HFFc6 (cell line): Measurements from ENCODE around the gene CD1E. TPM values are rescaled to one million over a fixed set of nuclear protein-coding genes. Genes with fewer than 3 reads are reported as not detected.
"Not testable (repeated sequence)": the region's sequence is repeated elsewhere in the genome, so short reads cannot be mapped to it uniquely, and the experiment has no call there.

ENCODE experiments used
- DNase-seq: peaks from one replicate; pipeline ENCODE4 v3.0.0-alpha.2; 2018
- H3K27ac Mint-ChIP-seq: 2 replicates; pipeline ENCODE4 v1.8.0; 2020; ENCODE audit warnings: mild to moderate bottlenecking, mixed read lengths
- H3K27me3 Mint-ChIP-seq: 2 replicates; pipeline ENCODE4 v1.8.0; 2021; ENCODE audit warnings: mild to moderate bottlenecking, moderate library complexity, mixed read lengths; ENCODE audit not compliant: insufficient read depth
- H3K36me3 Mint-ChIP-seq: 2 replicates; pipeline ENCODE4 v1.8.0; 2021; ENCODE audit warnings: low read depth, mixed read lengths
- H3K4me1 Mint-ChIP-seq: 2 replicates; pipeline ENCODE4 v1.8.0; 2020; ENCODE audit warnings: low read depth, mixed read lengths
- H3K4me3 Mint-ChIP-seq: 2 replicates; pipeline ENCODE4 v1.8.0; 2020; ENCODE audit warnings: mild to moderate bottlenecking, moderate library complexity, mixed read lengths
- H3K9me3 Mint-ChIP-seq: 2 replicates; pipeline ENCODE4 v1.8.0; 2020; ENCODE audit warnings: mild to moderate bottlenecking, mixed read lengths
- CTCF ChIP-seq: fragments of 200-600 bp; sonication (generic); IDR thresholded peaks from 2 replicates; pipeline ENCODE4 v1.5.0; 2021; ENCODE audit warnings: antibody characterized with exemption, mild to moderate bottlenecking
- total RNA-seq, 6 experiments: library from RNA; stranded (reverse); fragmentation: NEBNext Ultra II Directional; extraction: Animal tissue kit (Norgen Biotek cat#: 25700); gene quantifications; 2 replicates in 1 of 6; 3 replicates in 5 of 6; pipeline ENCODE4 v1.2.3, GENCODE V29; 2021

The CD1E gene
- total RNA-seq, 6 experiments from 2014 or later = not detected

- H3K9me3 Mint-ChIP-seq = peaks cover 29% of the 10 kb centered on the region
- H3K4me1 Mint-ChIP-seq = no peaks in the 10 kb centered on the region
- no peak overlapping the region for H3K27ac Mint-ChIP-seq
- no peak overlapping the region for H3K4me3 Mint-ChIP-seq
- H3K36me3 Mint-ChIP-seq = no peaks in the 10 kb centered on the region
- H3K27me3 Mint-ChIP-seq = no peaks in the 10 kb centered on the region
- TF ChIP-seq CTCF = no peak
- DNase-seq = no peak
These were observed 13.1 kb downstream of the CD1E start for GRCh38 chr1:158366783-158367182.

DNA sequence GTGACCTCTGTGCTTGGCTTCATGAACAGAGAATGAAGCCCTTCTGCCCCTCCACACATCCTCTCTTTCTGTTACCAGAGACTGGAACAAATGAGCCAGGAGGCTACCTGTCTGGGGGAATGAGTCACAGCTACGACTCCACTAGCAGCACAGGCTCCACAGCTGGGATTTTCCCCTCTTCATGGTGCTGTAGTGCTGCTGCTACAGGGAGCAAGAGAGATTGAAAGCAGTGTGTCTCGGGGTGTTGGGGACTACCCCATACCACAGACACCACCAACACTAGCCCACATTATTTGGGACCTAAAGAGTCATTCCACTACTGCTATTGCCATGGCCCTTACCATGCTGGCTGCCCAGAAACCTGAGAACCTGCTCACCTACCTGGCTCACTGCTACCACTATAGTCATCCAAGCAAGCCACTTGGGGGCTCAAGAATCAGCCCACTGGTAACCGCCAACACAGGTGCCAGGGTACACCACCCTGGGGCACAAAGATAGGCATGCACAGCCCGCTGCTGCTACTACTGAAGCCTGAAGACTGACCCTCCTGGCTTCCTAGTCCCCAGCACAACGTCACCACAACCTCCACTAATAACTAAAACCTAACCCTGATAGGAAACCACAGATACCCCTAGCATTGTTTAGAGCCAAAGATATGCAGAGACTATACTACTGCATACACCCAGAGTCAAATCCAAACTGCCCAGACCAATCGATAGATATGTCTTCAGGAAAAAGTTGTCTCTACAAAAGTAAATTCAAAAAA is 17.7 kb downstream of the CD1E start:
- H3K4me1 Mint-ChIP-seq = no peaks in the 10 kb centered on the region

DNA sequence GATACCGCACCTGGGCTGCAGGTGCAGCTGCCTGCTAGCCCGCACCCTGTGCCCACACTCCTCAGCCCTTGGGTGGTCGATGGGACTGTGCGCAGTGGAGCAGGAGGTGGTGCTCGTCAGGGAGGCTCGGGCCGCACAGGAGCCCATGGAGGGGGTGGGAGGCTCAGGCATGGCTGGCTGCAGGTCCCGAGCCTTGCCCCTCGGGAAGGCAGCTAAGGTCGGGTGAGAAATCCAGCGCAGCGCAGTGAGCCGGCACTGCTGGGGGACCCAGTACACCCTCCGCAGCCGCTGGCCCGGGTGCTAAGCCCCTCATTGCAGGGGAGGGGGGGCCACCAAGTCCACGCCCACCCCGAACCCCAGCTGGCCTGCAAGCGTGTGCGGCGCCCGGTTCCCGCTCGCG is 20.4 kb downstream of the CD1E start:
- H3K27ac Mint-ChIP-seq, H3K4me1 Mint-ChIP-seq, DNase-seq, H3K36me3 Mint-ChIP-seq, H3K27me3 Mint-ChIP-seq, H3K4me3 Mint-ChIP-seq: not testable (repeated sequence)
- peaks cover 28% of the 10 kb centered on the region for H3K9me3 Mint-ChIP-seq

More for the DNA sequence above, 17.7 kb downstream of the CD1E start:
- no peaks in the 10 kb centered on the region; the same call in 1 of the 2 replicates for H3K27me3 Mint-ChIP-seq
- TF ChIP-seq CTCF = no peak
- H3K27ac Mint-ChIP-seq = no peak overlapping the region
- no peaks in the 10 kb centered on the region for H3K36me3 Mint-ChIP-seq
- no peak overlapping the region for H3K4me3 Mint-ChIP-seq
- H3K9me3 Mint-ChIP-seq = peaks cover 44% of the 10 kb centered on the region
- no peak for DNase-seq

- Mint-ChIP-seq H3K27me3 (no peaks in the 10 kb centered on the region; the same call in 1 of the 2 replicates), H3K27ac (no peak overlapping the region), H3K4me3 (no peak overlapping the region), H3K36me3 (no peaks in the 10 kb centered on the region), H3K9me3 (peaks cover 28% of the 10 kb centered on the region), H3K4me1 (no peaks in the 10 kb centered on the region)
- no peak for TF ChIP-seq CTCF
- DNase-seq = no peak
These were observed 21.2 kb downstream of the CD1E start for GRCh38 chr1:158374860-158375259.

DNA sequence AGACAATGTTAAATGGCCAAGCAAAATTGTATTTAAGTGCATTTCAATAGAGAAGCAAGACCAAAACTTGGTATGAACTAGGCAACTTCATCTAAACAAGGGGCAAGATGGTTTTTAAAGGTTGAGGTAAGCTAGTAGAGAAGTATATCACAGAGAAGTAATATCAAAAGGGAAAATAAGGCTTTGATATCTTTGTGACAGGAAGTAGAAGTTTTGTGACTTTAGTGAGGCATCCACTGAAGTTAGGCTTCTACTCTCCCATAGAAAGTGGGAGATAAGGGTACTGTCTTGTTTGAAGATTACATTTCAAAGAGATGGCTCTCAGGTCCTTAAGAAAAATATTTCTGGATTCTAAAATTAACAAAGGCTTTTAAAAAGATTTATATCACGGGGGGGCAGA is 36.6 kb downstream of the CD1E start:
- Mint-ChIP-seq H3K27me3 (no peaks in the 10 kb centered on the region), H3K36me3 (peaks cover 3% of the 10 kb centered on the region; the same call in 1 of the 2 replicates), H3K4me3 (no peak overlapping the region), H3K9me3 (peaks cover 17% of the 10 kb centered on the region), H3K27ac (no peak overlapping the region), H3K4me1 (no peaks in the 10 kb centered on the region)
- no peak for DNase-seq
- no peak for TF ChIP-seq CTCF

- Mint-ChIP-seq H3K4me1 (no peaks in the 10 kb centered on the region), H3K4me3 (no peak overlapping the region), H3K36me3 (peaks cover 3% of the 10 kb centered on the region; the same call in 1 of the 2 replicates), H3K9me3 (peaks cover 17% of the 10 kb centered on the region), H3K27me3 (no peaks in the 10 kb centered on the region), H3K27ac (no peak overlapping the region)
- DNase-seq = no peak
- TF ChIP-seq CTCF = no peak
These were observed 37.4 kb downstream of the CD1E start for GRCh38 chr1:158391099-158391498.
